CD4-positive, alpha-beta T cell treated with Interleukin-6 at 100 ng/mL for 8 hours (primary cell): ENCODE measurements around the gene SLC25A42.
"Not testable (repeated sequence)": the region's sequence is repeated elsewhere in the genome, so short reads cannot be mapped to it uniquely, and the experiment has no call there.

Experiments used
- DNase-seq: peaks from one replicate; pipeline ENCODE4 v3.0.0-alpha.2; 2020; ENCODE audit warnings: mixed read lengths, low spot score

Gene SLC25A42

GRCh38 chr19:19135713-19136112 is 71.9 kb downstream of the SLC25A42 start:
- not testable (repeated sequence) for DNase-seq

- no peak for DNase-seq
Measured at GRCh38 chr19:19137556-19138108, 73.8 kb downstream of the SLC25A42 start.

GRCh38 chr19:19138109-19138981 is 74.6 kb downstream of the SLC25A42 start, which contains the start of gene TMEM161A:
Gene TMEM161A, minus strand, starts transcription at chr19:19138478. Its CDS starts 50 bp downstream, at chr19:19138428.
- peak; percentile 97 for DNase-seq

- no peak for DNase-seq
Measured at GRCh38 chr19:19139876-19140229, 76.1 kb downstream of the SLC25A42 start.

DNA sequence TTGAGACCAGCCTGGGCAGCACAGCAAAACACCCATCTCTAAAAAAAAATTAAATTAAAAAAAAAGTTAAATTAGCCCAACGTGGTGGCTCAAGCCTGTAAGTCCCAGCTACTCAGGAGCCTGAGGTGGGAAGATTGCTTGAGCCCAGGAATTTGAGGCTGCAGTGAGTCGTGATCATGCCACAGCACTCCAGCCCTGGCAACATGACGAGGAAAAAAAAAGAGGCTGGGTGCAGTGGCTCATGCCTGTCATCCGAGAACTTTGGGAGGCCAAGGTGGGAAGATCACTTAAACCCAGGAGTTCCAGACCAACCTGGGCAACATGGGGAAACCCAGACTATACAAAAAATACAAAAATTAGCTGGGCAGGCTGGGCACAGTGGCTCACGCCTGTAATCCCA is 76.7 kb downstream of the SLC25A42 start:
- no peak for DNase-seq

DNA sequence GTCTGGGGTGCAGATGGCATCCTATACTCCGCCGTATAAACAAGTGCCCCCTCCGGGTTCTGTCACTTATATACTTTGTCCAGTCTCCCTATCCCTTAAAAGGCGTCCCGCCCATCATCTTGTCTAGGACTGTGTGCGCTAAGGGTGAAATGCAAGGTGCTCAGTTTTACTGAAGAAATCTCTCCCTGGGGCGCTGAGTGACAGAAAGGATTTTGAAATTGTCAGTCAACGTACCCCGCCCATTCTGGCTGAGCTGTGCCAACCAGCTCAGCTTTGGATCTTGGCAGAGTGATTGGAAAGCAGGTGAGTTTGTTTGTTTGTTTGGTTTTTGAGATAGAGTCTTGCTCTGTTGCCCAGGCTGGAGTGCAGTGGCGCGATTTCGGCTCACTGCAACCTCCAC is 78.6 kb downstream of the SLC25A42 start:
- DNase-seq, result no peak

GRCh38 chr19:19145281-19145680 is 81.5 kb downstream of the SLC25A42 start:
- no peak for DNase-seq

GRCh38 chr19:19145684-19146608 is 82.2 kb downstream of the SLC25A42 start:
- DNase-seq, result peak; percentile 82

DNA sequence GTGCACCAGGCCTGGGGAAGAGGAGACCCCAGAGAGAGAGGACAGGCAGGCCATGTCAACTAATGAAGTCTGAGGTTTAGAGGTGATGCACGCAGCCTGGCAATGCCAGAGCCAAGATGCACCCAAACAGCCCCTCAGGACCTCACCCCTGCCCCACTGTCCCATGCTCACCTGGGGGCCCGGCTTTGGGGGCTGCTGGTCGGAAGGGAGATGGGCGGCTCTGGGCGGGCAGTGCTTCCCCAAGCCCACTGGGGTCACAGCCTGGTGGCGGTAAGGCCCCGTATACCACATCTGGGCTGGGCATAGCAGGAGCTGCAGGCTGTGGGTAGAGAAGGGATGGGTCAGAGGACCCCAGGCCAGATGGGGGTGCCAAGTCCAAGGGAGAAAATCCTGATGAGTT is 83.1 kb downstream of the SLC25A42 start:
- DNase-seq, result no peak

DNA sequence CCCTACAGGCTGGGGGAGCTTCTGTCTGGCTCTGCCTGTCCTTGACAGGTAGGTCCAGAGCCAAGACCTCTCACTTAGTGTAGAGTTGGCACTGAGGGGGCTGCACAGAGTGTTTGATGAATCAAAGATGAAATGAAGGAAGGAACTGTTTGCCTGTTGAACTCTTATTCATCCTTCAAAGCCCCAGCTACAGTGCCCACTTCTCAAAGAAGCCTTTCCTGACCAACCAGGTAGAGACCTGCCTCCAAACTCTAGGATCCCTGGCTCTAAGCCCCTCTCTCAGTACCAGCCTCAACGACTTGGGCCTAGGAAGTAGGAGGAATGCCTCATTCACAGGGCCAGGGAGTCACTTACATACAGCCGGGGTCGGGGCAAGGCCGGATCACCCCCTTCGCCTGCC is 83.5 kb downstream of the SLC25A42 start:
- no peak for DNase-seq

GRCh38 chr19:19148504-19148903 is 84.7 kb downstream of the SLC25A42 start:
- not testable (repeated sequence) for DNase-seq

DNA sequence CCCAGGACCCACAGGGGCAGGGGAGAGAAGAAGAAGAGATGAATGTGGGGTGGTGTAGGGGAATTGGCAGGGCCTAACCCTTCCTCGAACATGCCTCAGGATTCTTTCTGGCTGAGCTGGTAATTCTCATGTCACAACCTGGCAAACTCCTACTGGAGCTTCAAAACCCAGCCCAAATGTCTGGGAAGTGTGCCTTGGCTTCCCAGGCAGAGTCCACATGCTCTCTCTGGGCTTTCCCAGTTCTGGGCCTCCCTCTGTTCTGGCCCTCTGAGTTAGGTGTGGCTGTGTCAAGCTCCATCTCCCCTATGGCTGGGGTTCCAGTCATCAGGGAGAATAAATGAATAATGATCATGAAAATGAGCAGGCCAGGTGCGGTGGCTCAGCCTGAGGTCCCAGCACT is 85.6 kb downstream of the SLC25A42 start:
- DNase-seq, result no peak

DNA sequence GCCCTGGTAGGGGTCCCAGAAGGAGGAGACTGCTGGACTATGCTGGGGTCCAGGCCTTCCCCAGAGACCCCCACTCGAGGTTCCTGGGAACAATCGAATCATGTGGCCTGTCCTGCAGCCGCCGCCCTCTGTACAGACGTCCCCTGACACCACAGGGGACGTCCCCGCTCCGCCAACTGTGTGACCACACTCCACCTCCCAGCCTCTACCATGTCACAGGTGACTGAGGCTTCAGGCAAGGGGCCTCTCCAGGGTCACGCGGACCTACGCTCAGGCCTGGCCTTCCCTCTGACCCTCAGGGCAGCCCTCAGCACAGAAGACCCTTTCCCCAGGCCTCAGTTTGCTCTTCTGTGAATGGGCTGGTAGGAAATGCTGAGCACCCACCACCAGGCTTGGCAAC is 87.6 kb downstream of the SLC25A42 start:
- DNase-seq, result no peak

DNA sequence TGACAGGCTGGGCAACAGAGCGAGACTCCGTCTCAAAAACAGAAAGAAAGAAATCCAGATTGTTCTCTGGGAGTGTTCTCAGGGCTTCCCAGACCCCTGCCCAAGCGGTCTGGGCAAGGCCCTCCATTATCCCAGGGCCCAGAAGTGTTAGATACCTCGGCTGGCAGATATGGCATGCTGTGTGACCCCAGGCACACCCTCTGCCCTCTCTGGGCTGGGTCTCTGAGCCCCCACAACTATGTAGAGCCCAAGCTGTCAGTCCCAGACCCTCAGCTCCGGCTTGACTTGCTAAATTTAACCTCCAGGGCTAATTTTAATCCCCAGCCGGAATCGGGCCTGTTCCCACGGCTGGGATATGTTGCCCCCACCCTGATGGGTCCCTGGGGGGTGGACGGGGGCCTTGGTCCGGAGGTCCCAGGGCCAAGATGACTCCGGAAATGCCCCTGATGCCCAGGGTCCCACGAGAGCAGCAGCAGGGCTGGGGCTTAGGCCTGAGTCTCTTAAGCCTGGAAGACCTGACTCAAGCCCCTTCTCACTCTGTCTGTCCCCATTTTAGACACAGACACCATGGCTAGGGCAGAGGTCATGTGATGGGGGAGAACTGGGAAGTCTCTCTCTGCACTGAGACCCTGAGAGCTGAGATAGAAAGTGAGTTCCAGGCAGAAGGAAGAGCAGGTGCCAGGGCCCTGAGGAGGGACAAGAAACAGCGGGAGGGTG is 89.0 kb downstream of the SLC25A42 start:
- no peak for DNase-seq

DNA sequence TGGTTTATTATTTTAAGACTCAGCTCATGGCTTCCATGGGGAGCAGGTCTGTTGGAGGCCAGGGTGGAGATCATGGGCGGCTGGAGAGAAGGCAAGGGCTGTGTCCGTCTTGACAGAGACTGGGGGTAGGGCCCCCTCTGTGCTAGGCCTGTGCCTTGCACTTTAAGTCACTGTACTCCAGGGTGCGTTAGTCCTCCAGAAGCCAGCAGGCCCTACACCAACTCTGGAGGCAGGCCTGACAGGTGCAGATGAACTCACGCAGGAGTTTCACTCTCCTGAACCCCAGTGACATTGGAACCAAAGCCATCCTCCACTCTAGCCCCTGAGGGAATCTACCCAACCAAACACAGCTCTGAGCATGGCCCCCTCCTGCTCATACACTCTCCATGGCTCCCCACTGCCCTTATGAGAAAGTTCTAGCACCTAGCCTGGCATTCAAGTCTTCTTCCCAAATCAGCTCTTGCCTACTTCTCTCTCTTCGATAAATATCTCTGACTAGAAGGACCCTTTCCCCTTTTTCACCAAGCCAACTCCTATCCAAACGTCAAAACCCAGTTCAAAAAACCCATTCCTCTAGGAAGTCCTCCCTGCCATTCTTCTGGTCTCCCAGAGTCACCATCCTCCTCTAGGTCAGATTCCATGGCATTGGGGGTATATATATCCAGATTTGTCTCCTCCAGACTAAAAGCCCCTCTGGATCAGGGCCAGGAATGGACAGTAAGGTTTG is 91.1 kb downstream of the SLC25A42 start:
- DNase-seq, result no peak

- no peak for DNase-seq
Measured at GRCh38 chr19:19155495-19156219, 91.9 kb downstream of the SLC25A42 start.

GRCh38 chr19:19157808-19158207 is 94.0 kb downstream of the SLC25A42 start:
- no peak for DNase-seq

- no peak for DNase-seq
Measured at GRCh38 chr19:19159534-19159933, 95.7 kb downstream of the SLC25A42 start.

DNA sequence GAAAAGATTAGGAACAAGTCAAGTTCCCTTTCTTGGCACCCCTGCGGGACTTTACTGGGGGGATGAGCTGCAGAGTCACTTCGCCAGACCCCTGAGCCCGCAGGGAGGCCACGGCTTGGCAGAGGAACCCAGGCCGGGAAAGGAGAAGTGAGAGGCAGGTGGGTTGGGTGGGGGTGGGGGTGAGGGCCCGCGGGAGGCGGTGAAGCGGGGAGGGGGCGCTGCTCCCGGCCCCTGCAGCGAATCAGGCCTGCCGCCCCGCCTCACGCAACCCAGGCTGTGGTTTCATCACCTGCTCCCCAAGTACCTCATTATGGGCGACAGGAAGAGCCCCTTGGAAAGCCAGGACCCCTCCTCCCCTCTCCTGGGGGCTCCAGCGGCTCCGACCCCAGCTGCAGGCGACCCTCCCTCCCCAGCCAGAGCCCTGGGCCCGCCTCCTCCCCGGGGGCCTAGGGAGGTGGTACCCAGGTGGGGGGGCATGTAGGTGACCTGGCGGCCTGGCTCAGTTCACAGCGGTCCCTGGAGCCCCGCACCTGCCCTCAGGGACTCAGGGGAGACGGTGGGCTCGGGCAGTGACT is 96.8 kb downstream of the SLC25A42 start:
- DNase-seq, result no peak

DNA sequence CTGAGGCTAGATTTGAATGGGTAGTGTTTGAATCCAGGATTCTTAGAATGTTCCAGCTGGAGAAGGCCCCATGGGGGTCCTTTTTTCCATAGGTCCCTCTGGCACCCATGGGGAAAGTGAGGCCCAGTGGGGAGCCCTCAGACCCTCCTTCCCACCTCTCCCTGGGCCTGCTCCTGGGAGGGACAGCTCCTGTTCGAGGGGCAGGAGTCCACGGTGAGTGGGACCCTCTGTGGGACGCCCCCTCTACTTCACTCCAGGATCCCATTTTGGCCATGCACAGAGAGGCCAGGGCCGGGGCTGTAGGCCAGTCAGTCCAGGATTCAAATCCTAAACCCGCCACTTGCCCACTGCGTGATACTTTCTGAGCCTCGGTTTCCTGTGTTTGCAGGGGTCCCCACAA is 98.7 kb downstream of the SLC25A42 start:
- no peak for DNase-seq
